HepG2 (cell line): ENCODE measurements around the gene IL2RA. TPM values are rescaled to one million over a fixed set of nuclear protein-coding genes. Genes with fewer than 3 reads are reported as not detected.
A peak's percentile ranks its signal among the peaks of the same experiment; 100 is the strongest.

Experiments
- ATAC-seq: fragments of 200-7000 bp; cut with Tn5 transposase; 3 replicates; pipeline ENCODE4 v1.9.1; 2020; ENCODE audit warnings: mild to moderate bottlenecking, moderate library complexity
- BruUV-seq: library from RNA; stranded (reverse); fragments of 400-500 nt; replicated peaks from 2 replicates; lab custom pipeline; 2021; lab: Mats Ljungman, UMichigan
- CTCF ChIA-PET: fragments of 300-600 bp; formaldehyde crosslinking; extraction: SDS; loops from one replicate; lab custom pipeline; 2021; ENCODE audit warnings: low total read pairs, inconsistent platforms, low intra/inter-chr PET ratio; lab: Yijun Ruan, JAX
- POLR2A ChIA-PET: fragments of 350-600 bp; sonication (Branson Sonifier 250); formaldehyde crosslinking; loops from one replicate; lab custom pipeline; 2020; ENCODE audit warnings: antibody characterized with exemption, inconsistent platforms; lab: Yijun Ruan, JAX
- DNase-seq: peaks from one replicate; pipeline ENCODE4 v3.0.0-alpha.2; 2015; ENCODE audit warnings: low spot score
- FAIRE-seq: peaks from 3 replicates; lab custom pipeline; 2011; peaks lifted over from hg19 to GRCh38; lab: Jason Lieb, UNC
- H2AFZ ChIP-seq: one replicate; pipeline ENCODE4 v1.6.1; 2011; ENCODE audit warnings: low read length, inconsistent platforms
- H3K27ac ChIP-seq: fragments of 300-600 bp; 3 replicates; pipeline ENCODE4 v1.8.0; 2011; ENCODE audit warnings: mixed run types, mild to moderate bottlenecking, mixed read lengths, low read length, inconsistent platforms; ENCODE audit not compliant: insufficient read depth; ENCODE audit errors: extremely low read length
- H3K27me3 ChIP-seq, 2 experiments: fragments of 200-600 bp in 1 of 2; 2 replicates in 1 of 2; 3 replicates in 1 of 2; pipeline versions ENCODE4 v1.6.0 to v1.8.0; 2011; ENCODE audit warnings: low read length in 2 of 2, mild to moderate bottlenecking in 2 of 2, moderate library complexity in 2 of 2, inconsistent platforms in 1 of 2; ENCODE audit not compliant: insufficient read depth in 2 of 2, control insufficient read depth in 1 of 2
- H3K36me3 ChIP-seq, 2 experiments: fragments of 200-600 bp in 1 of 2; replicated peaks in 1 of 2; 2 replicates in 1 of 2; 3 replicates in 1 of 2; pipeline versions ENCODE4 v1.5.1 to v1.8.0; 2011; ENCODE audit warnings: low read length in 2 of 2, inconsistent platforms in 1 of 2; ENCODE audit not compliant: insufficient read depth in 2 of 2, control insufficient read depth in 1 of 2
- H3K4me1 ChIP-seq: 2 replicates; pipeline ENCODE4 v1.5.1; 2012; ENCODE audit warnings: low read length, inconsistent platforms; ENCODE audit not compliant: insufficient read depth
- H3K4me2 ChIP-seq: 2 replicates; pipeline ENCODE4 v1.6.0; 2011; ENCODE audit warnings: low read depth, low read length, inconsistent platforms
- H3K4me3 ChIP-seq, 3 experiments: fragments of 200-600 bp in 1 of 3; sonication (generic), shearing (Covaris generic) in 1 of 3; replicated peaks in 1 of 3; 2 replicates each; pipeline ENCODE4 v1.5.1; 2011 to 2016; ENCODE audit warnings: low read length in 3 of 3, inconsistent platforms in 2 of 3, low read depth in 2 of 3, mild to moderate bottlenecking in 2 of 3, control low read depth in 1 of 3, mixed read lengths in 1 of 3; ENCODE audit not compliant: insufficient read depth in 1 of 3
- H3K79me2 ChIP-seq: one replicate; pipeline ENCODE4 v1.6.1; 2011; ENCODE audit warnings: low read length, inconsistent platforms; ENCODE audit not compliant: insufficient read depth
- H3K9ac ChIP-seq: 2 replicates; pipeline ENCODE4 v1.6.0; 2011; ENCODE audit warnings: mild to moderate bottlenecking, low read depth, low read length, inconsistent platforms; ENCODE audit not compliant: insufficient read depth
- H3K9me3 ChIP-seq: 2 replicates; pipeline ENCODE4 v1.5.1; 2012; ENCODE audit warnings: mild to moderate bottlenecking, low read length
- H4K20me1 ChIP-seq: 2 replicates; pipeline ENCODE4 v1.6.0; 2011; ENCODE audit warnings: inconsistent platforms, mild to moderate bottlenecking, low read length, moderate library complexity; ENCODE audit not compliant: insufficient read depth
- HDAC1 ChIP-seq: sonication (generic); formaldehyde crosslinking; IDR thresholded peaks from 2 replicates; pipeline ENCODE4 v1.5.1; 2020; ENCODE audit warnings: mild to moderate bottlenecking, missing genetic modification reagents
- IRF2 ChIP-seq: IDR thresholded peaks from 2 replicates; pipeline ENCODE4 v1.6.1; 2018; ENCODE audit warnings: missing genetic modification reagents, missing compliant biosample characterization
- MTA1 ChIP-seq: sonication (generic); formaldehyde crosslinking; IDR thresholded peaks from 2 replicates; pipeline ENCODE4 v1.4.0; 2020; ENCODE audit warnings: missing genetic modification reagents, mild to moderate bottlenecking, borderline replicate concordance
- MYC ChIP-seq: sonication (generic); formaldehyde crosslinking; IDR thresholded peaks from 2 replicates; pipeline ENCODE4 v1.9.0; 2021; ENCODE audit warnings: missing genetic modification reagents, borderline replicate concordance
- PCBP1 ChIP-seq: fragments of 200-400 bp; formaldehyde crosslinking; IDR thresholded peaks from 2 replicates; pipeline ENCODE4 v1.6.1; 2017; ENCODE audit warnings: mild to moderate bottlenecking, low read depth, low read length, borderline replicate concordance
- SRSF1 ChIP-seq: fragments of 200-400 bp; formaldehyde crosslinking; optimal IDR thresholded peaks from 2 replicates; pipeline ENCODE3; 2017; ENCODE audit warnings: mild to moderate bottlenecking, low read depth, low read length, moderate library complexity
- TARDBP ChIP-seq: sonication (generic); formaldehyde crosslinking; IDR thresholded peaks from 2 replicates; pipeline ENCODE4 v1.8.0; 2022; ENCODE audit warnings: mild to moderate bottlenecking, missing genetic modification reagents
- ZMYM4 ChIP-seq: sonication (generic); formaldehyde crosslinking; IDR thresholded peaks from 2 replicates; pipeline ENCODE4 v1.8.1; 2023; ENCODE audit warnings: mild to moderate bottlenecking, missing genetic modification reagents
- ZNF234 ChIP-seq: sonication (generic); formaldehyde crosslinking; conservative IDR thresholded peaks from 2 replicates; pipeline ENCODE4 v1.5.1; 2020; ENCODE audit warnings: mild to moderate bottlenecking, missing genetic modification reagents
- ZNF607 ChIP-seq: sonication (generic); formaldehyde crosslinking; IDR thresholded peaks from 2 replicates; pipeline ENCODE4 v1.5.1; 2020; ENCODE audit warnings: missing genetic modification reagents, mild to moderate bottlenecking, borderline replicate concordance
- ZNF839 ChIP-seq: sonication (generic); formaldehyde crosslinking; IDR thresholded peaks from 2 replicates; pipeline ENCODE4 v1.4.0; 2020; ENCODE audit warnings: missing genetic modification reagents, mild to moderate bottlenecking, borderline replicate concordance
- WGBS: methylation state at CpG from one replicate; pipeline ENCODE4 v1.1.6; 2017; ENCODE audit warnings: low lambda C conversion rate; 5-methylcytosine and 5-hydroxymethylcytosine counted together
- in situ Hi-C: cut with HindIII; loops from 2 replicates; pipeline ENCODE4 v1.10.0; 2017; ENCODE audit warnings: low pct_unique_long_range_greater_than_20kb; ENCODE audit not compliant: extremely low pct_ligation_motif_present
- intact Hi-C: fragments of 100-400 bp; cut with micrococcal nuclease; formaldehyde crosslinking; loops from one replicate; pipeline ENCODE4 v1.10.0; 2022; ENCODE audit not compliant: unreplicated experiment
- polyA plus RNA-seq, 8 experiments: library from polyadenylated mRNA; depleted of rRNA in 3 of 8; stranded (reverse) in 7 of 8; unstranded in 1 of 8; fragments of >200 nt; fragmentation: Illumina TruSeq in 4 of 8; extraction: Trizol in 4 of 8; gene quantifications; 2 replicates each; pipeline versions ENCODE4 v1.2.1 to v1.2.3, GENCODE V29; 2011 to 2016; ENCODE audit warnings: low read depth in 4 of 8, missing spikeins in 1 of 8, mixed read lengths in 1 of 8; ENCODE audit not compliant: insufficient read depth in 1 of 8
- total RNA-seq, 5 experiments: library from RNA; depleted of rRNA; stranded (reverse); fragments of >200 nt; fragmentation: Illumina TruSeq; extraction: Trizol; gene quantifications; 2 replicates each; pipeline ENCODE4 v1.2.3, GENCODE V29; 2016; ENCODE audit warnings: low read depth in 1 of 5
- TF ChIP-seq, protein P1 (sequence below): sonication (generic); formaldehyde crosslinking; IDR thresholded peaks from 2 replicates; pipeline ENCODE4 v1.4.0; 2020; ENCODE audit warnings: missing genetic modification reagents
- TF ChIP-seq, protein P2 (sequence below), 2 experiments: sonication (generic) in 1 of 2; formaldehyde crosslinking in 1 of 2; IDR thresholded peaks; 2 replicates each; pipeline versions ENCODE4 v1.6.1 to v1.9.0; 2014 to 2022; ENCODE audit warnings: antibody characterized with exemption in 1 of 2, borderline replicate concordance in 1 of 2, inconsistent platforms in 1 of 2, low read depth in 1 of 2, missing genetic modification reagents in 1 of 2
- TF ChIP-seq, protein P3 (sequence below): sonication (generic); formaldehyde crosslinking; IDR thresholded peaks from 2 replicates; pipeline ENCODE4 v1.4.0; 2020; ENCODE audit warnings: mild to moderate bottlenecking, missing genetic modification reagents

IL2RA gene
- total and polyA plus RNA-seq, 2 of the 13 experiments (the other 11 are each of a cell fraction or from before 2014, with no cell fraction given): not detected

DNA sequence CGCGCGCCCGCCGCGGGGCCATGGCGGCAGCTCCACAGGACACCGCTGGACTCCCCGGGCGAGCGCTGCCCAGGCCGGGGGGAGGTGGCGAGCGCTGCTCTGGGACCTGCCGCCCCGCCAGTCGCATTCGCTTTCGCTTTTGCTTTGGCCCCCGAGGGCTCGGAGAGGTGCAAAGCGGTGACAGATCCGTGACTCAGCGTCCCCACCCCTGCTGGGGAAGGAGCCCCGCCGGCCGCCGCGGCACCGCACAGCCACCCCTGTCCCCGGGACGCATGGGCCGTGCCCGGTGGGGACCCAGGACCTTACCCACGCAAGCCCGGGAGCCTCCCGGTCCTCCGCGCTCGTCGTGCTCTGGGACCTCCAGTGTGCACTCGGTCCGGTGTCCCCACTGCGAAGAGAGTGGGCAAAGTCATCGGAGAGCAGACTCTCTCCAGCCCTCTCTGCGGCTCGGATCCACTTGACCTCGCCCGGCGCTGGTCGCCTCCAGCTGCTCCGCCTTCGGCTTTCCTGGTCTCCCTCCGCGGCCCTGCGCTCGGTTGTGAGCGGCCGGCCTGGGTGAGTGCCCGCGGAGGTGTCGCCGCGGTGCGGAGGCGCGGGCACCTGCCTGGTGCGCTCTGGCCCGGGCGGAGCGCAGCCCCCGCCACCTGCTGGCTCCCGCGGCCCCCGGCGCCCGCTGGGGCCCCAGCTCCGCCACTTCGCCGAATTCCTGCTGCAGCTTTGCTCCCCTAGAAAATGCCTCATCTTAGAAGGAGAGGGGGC lies 84.5 kb downstream of the IL2RA start, which contains the start of gene IL15RA:
TSS of gene IL15RA (minus strand) at position 73 of the 759 bp plus-strand sequence. CDS start at position 22, 51 bp downstream.
- no peak within 1 kb of the TSS for H3K9ac ChIP-seq
- CTCF ChIA-PET: interaction anchor here (0.7 to 1.3 kb wide), 2 partner anchors 28 to 111 kb away, joined by 3 to 5 read pairs; partner anchors contain the start of gene RBM17
- in situ Hi-C loops: no loop called here
- TF ChIP-seq, protein P1, sequence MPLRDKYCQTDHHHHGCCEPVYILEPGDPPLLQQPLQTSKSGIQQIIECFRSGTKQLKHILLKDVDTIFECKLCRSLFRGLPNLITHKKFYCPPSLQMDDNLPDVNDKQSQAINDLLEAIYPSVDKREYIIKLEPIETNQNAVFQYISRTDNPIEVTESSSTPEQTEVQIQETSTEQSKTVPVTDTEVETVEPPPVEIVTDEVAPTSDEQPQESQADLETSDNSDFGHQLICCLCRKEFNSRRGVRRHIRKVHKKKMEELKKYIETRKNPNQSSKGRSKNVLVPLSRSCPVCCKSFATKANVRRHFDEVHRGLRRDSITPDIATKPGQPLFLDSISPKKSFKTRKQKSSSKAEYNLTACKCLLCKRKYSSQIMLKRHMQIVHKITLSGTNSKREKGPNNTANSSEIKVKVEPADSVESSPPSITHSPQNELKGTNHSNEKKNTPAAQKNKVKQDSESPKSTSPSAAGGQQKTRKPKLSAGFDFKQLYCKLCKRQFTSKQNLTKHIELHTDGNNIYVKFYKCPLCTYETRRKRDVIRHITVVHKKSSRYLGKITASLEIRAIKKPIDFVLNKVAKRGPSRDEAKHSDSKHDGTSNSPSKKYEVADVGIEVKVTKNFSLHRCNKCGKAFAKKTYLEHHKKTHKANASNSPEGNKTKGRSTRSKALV (CRISPR knock-in tag): peak; percentile 99
- 0 out of 2 replicates have a peak, but pooled peaks have one; percentile 23 for TF ChIP-seq IRF2 (CRISPR knock-in tag)
- TF ChIP-seq ZNF234 (CRISPR knock-in tag): no peak
- TF ChIP-seq HDAC1 (CRISPR knock-in tag): 0 out of 2 replicates have a peak, but pooled peaks have one; percentile 50
- TF ChIP-seq ZNF839 (CRISPR knock-in tag): no peak
- TF ChIP-seq ZMYM4 (CRISPR knock-in tag): no peak
- TF ChIP-seq MTA1: 0 out of 2 replicates have a peak, but pooled peaks have one; percentile 44
- no peak for TF ChIP-seq PCBP1
- TF ChIP-seq TARDBP (CRISPR knock-in tag): no peak
- TF ChIP-seq, protein P2, sequence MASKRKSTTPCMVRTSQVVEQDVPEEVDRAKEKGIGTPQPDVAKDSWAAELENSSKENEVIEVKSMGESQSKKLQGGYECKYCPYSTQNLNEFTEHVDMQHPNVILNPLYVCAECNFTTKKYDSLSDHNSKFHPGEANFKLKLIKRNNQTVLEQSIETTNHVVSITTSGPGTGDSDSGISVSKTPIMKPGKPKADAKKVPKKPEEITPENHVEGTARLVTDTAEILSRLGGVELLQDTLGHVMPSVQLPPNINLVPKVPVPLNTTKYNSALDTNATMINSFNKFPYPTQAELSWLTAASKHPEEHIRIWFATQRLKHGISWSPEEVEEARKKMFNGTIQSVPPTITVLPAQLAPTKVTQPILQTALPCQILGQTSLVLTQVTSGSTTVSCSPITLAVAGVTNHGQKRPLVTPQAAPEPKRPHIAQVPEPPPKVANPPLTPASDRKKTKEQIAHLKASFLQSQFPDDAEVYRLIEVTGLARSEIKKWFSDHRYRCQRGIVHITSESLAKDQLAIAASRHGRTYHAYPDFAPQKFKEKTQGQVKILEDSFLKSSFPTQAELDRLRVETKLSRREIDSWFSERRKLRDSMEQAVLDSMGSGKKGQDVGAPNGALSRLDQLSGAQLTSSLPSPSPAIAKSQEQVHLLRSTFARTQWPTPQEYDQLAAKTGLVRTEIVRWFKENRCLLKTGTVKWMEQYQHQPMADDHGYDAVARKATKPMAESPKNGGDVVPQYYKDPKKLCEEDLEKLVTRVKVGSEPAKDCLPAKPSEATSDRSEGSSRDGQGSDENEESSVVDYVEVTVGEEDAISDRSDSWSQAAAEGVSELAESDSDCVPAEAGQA (IDR thresholded peaks at IDR 0.05; ENCODE audit: low read depth): no peak
- TF ChIP-seq, protein P2 (CRISPR knock-in tag; IDR thresholded peaks at IDR 0.05; ENCODE audit: borderline replicate concordance): no peak
- TF ChIP-seq, protein P3, sequence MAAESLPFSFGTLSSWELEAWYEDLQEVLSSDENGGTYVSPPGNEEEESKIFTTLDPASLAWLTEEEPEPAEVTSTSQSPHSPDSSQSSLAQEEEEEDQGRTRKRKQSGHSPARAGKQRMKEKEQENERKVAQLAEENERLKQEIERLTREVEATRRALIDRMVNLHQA (CRISPR knock-in tag): no peak
- TF ChIP-seq ZNF607: no peak
- TF ChIP-seq MYC (CRISPR knock-in tag): 0 out of 2 replicates have a peak, but pooled peaks have one; percentile 14
- TF ChIP-seq SRSF1: peak; percentile 33

More for the DNA sequence above, 84.5 kb downstream of the IL2RA start, which contains the start of gene IL15RA:
- intact Hi-C loops: no loop called here
- Histone ChIP-seq H3K4me3 (peak within 1 kb of the TSS; percentile 63 to 79 (median 69)), H2AFZ (no peak within 1 kb of the TSS), H3K79me2 (no peaks in the 10 kb centered on the region), H3K27me3 (peaks cover 5 to 37% of the 10 kb centered on the region in 2 experiments; a peak in 4 of 5 replicates), H3K4me2 (peak within 1 kb of the TSS; percentile 84), H3K9me3 (no peaks in the 10 kb centered on the region), H3K27ac (no peak within 1 kb of the TSS), H3K4me1 (0 out of 2 replicates have a peak, but pooled peaks cover 4% of the 10 kb centered on the region), H3K36me3 (no peaks in the 10 kb centered on the region), H4K20me1 (no peaks in the 10 kb centered on the region)
- ATAC-seq (peak; percentile 93), FAIRE-seq (no peak), DNase-seq (peak; percentile 24)
- BruUV-seq: no TSS peak
- WGBS: no CpG with 5 or more reads among the region's 80 CpGs
- POLR2A ChIA-PET: no interaction called here
